ENCODE data around the gene TP53RK.

Gene TP53RK

GRCh38 chr20:46713957-46714834 is 25.0 kb upstream of the TP53RK start:
- TF ChIP-seq CTCF (IDR thresholded peaks at IDR 0.05; ENCODE audit: borderline replicate concordance, insufficient read depth, low read depth, low read length) = no peak
- no peak overlapping the region for H3K4me3 ChIP-seq (ENCODE audit: low read depth, low read length)

- no peak for TF ChIP-seq CTCF (IDR thresholded peaks at IDR 0.05; ENCODE audit: borderline replicate concordance, insufficient read depth, low read depth, low read length)
- H3K4me3 ChIP-seq (ENCODE audit: low read depth, low read length) = no peak overlapping the region
Observed at GRCh38 chr20:46712056-46712636, 22.9 kb upstream of the TP53RK start.

GRCh38 chr20:46710153-46710913 is 21.1 kb upstream of the TP53RK start:
- H3K4me3 ChIP-seq (ENCODE audit: low read depth, low read length) = no peak overlapping the region
- no peak for TF ChIP-seq CTCF (IDR thresholded peaks at IDR 0.05; ENCODE audit: borderline replicate concordance, insufficient read depth, low read depth, low read length)

- no peak within 1 kb of the TSS for H3K4me3 ChIP-seq (ENCODE audit: low read depth, low read length)
Observed at GRCh38 chr20:46709459-46710152, 20.4 kb upstream of the TP53RK start, which contains the start of gene SLC2A10. TSS of gene SLC2A10 (plus strand) at chr20:46709649. CDS start at chr20:46709737, 88 bp downstream.

GRCh38 chr20:46709055-46709458 is 19.8 kb upstream of the TP53RK start:
- no peak overlapping the region for H3K4me3 ChIP-seq (ENCODE audit: low read depth, low read length)

More at GRCh38 chr20:46709459-46710152, 20.4 kb upstream of the TP53RK start, which contains the start of gene SLC2A10:
- no peak for TF ChIP-seq CTCF (IDR thresholded peaks at IDR 0.05; ENCODE audit: borderline replicate concordance, insufficient read depth, low read depth, low read length)

More at GRCh38 chr20:46709055-46709458, 19.8 kb upstream of the TP53RK start:
- no peak for TF ChIP-seq CTCF (IDR thresholded peaks at IDR 0.05; ENCODE audit: borderline replicate concordance, insufficient read depth, low read depth, low read length)
